GM21825 (cell line): ENCODE measurements around the gene GPR139.

Experiments used
- ATAC-seq: cut with Tn5 transposase; IDR thresholded peaks from one replicate; pipeline ENCODE4 v1.9.1; 2021; ENCODE audit warnings: mild to moderate bottlenecking, moderate library complexity; ENCODE audit not compliant: unreplicated experiment

The GPR139 gene

GRCh38 chr16:19991614-19992013 is 82.1 kb downstream of the GPR139 start:
- ATAC-seq = no peak

- ATAC-seq = no peak
Observed at GRCh38 chr16:19984135-19984534, 89.6 kb downstream of the GPR139 start.
